Sciatic nerve (tissue), 2 donors: ENCODE data around the gene PPFIBP2. TPM values are rescaled to one million over a fixed set of nuclear protein-coding genes. Genes with fewer than 3 reads are reported as not detected.

Experiments used
- ATAC-seq: fragments of 200-7000 bp; cut with Tn5 transposase; one replicate; pipeline ENCODE4 v1.9.1; 2020; ENCODE audit warnings: mild to moderate bottlenecking, moderate library complexity
- DNase-seq: peaks from one replicate; pipeline ENCODE4 v3.0.0-alpha.2; 2020; ENCODE audit warnings: low spot score
- intact Hi-C: fragments of 100-400 bp; cut with DNase I; formaldehyde crosslinking; loops from one replicate; pipeline ENCODE4 v1.14.2; 2022
- total RNA-seq: library from RNA; stranded (reverse); fragmentation: NEBNext Ultra II Directional; extraction: Animal tissue kit (Norgen Biotek cat#: 25700); gene quantifications from one replicate; pipeline ENCODE4 v1.2.1, GENCODE V29; 2021
- donor health status: DM: no; HTN: no; CAD: no.
- donor health status: DM: no; HTN: no; CAD: no.

The PPFIBP2 gene
- total RNA-seq, 1 donor from 2014 or later, result 52.3 TPM

GRCh38 chr11:7543302-7543701, 29.5 kb downstream of the PPFIBP2 start:
- ATAC-seq (no peak), DNase-seq (no peak)
- intact Hi-C loops, result no loop called here

- DNase-seq, result no peak
- ATAC-seq, result no peak
- intact Hi-C loops, result no loop called here
These were observed 30.2 kb downstream of the PPFIBP2 start for GRCh38 chr11:7544021-7544420.

GRCh38 chr11:7545611-7546010, 31.8 kb downstream of the PPFIBP2 start:
- intact Hi-C loops, result no loop called here
- DNase-seq (no peak), ATAC-seq (no peak)

- intact Hi-C loops, result no loop called here
- DNase-seq, result no peak
- no peak for ATAC-seq
These were observed 32.6 kb downstream of the PPFIBP2 start for GRCh38 chr11:7546324-7546791.

- intact Hi-C loops, result no loop called here
- ATAC-seq (no peak), DNase-seq (no peak)
These were observed 33.9 kb downstream of the PPFIBP2 start for GRCh38 chr11:7547687-7548086.

GRCh38 chr11:7548659-7549274, 35.0 kb downstream of the PPFIBP2 start:
- ATAC-seq (no peak), DNase-seq (no peak)
- intact Hi-C loops, result no loop called here

GRCh38 chr11:7549681-7550080, 35.9 kb downstream of the PPFIBP2 start:
- DNase-seq (no peak), ATAC-seq (no peak)
- intact Hi-C loops, result no loop called here

GRCh38 chr11:7551571-7551970, 37.8 kb downstream of the PPFIBP2 start:
- ATAC-seq (peak; percentile 61), DNase-seq (no peak)
- intact Hi-C loops, result no loop called here

GRCh38 chr11:7552666-7553065, 38.9 kb downstream of the PPFIBP2 start:
- ATAC-seq (no peak), DNase-seq (no peak)
- intact Hi-C loops, result no loop called here

- ATAC-seq, result peak; percentile 62
- intact Hi-C loops, result no loop called here
- DNase-seq, result no peak
These were observed 41.4 kb downstream of the PPFIBP2 start for GRCh38 chr11:7555052-7555699.

GRCh38 chr11:7558046-7558445, 44.2 kb downstream of the PPFIBP2 start:
- no peak for ATAC-seq
- intact Hi-C loops, result no loop called here
- no peak for DNase-seq

- ATAC-seq (no peak), DNase-seq (no peak)
- intact Hi-C loops, result no loop called here
These were observed 45.8 kb downstream of the PPFIBP2 start for GRCh38 chr11:7559398-7560283.

- ATAC-seq (no peak), DNase-seq (no peak)
- intact Hi-C loops, result no loop called here
These were observed 47.8 kb downstream of the PPFIBP2 start for GRCh38 chr11:7561562-7561961.

GRCh38 chr11:7563281-7563680, 49.5 kb downstream of the PPFIBP2 start:
- no peak for DNase-seq

GRCh38 chr11:7564803-7565202, 51.0 kb downstream of the PPFIBP2 start:
- ATAC-seq (no peak), DNase-seq (no peak)
- intact Hi-C loops, result no loop called here

More at GRCh38 chr11:7563281-7563680, 49.5 kb downstream of the PPFIBP2 start:
- intact Hi-C loops, result no loop called here
- peak; percentile 55 for ATAC-seq

- no peak for DNase-seq
These were observed 53.5 kb downstream of the PPFIBP2 start for GRCh38 chr11:7567311-7567710.

GRCh38 chr11:7569044-7569443, 55.2 kb downstream of the PPFIBP2 start:
- ATAC-seq, result no peak
- no peak for DNase-seq
- intact Hi-C loops, result no loop called here

More at GRCh38 chr11:7567311-7567710, 53.5 kb downstream of the PPFIBP2 start:
- no peak for ATAC-seq
- intact Hi-C loops, result no loop called here

- ATAC-seq, result no peak
- intact Hi-C loops, result loop anchor here (5.0 kb wide), 1 partner anchor 87 kb away; no protein-coding TSS in a partner anchor
- no peak for DNase-seq
These were observed 56.4 kb downstream of the PPFIBP2 start for GRCh38 chr11:7570241-7570640.

- intact Hi-C loops, result loop anchor here (5.0 kb wide), 1 partner anchor 86 kb away; no protein-coding TSS in a partner anchor
- DNase-seq (no peak), ATAC-seq (no peak)
These were observed 57.2 kb downstream of the PPFIBP2 start for GRCh38 chr11:7570938-7571521.
